ENCODE measurements around the gene HSD17B8. TPM values are rescaled to one million over a fixed set of nuclear protein-coding genes. Genes with fewer than 3 reads are reported as not detected.

Gene HSD17B8
- total RNA-seq, 1 donor from 2014 or later, result 18.2 TPM

GRCh38 chr6:33192105-33192646 lies 12.3 kb upstream of the HSD17B8 start, which contains the start of gene COL11A2:
Gene COL11A2, minus strand, starts transcription at chr6:33192467. Its CDS starts 227 bp downstream, at chr6:33192240.
- H3K27ac Mint-ChIP-seq, result no peak within 1 kb of the TSS

GRCh38 chr6:33192671-33193602 lies 11.5 kb upstream of the HSD17B8 start:
- no peak overlapping the region for H3K27ac Mint-ChIP-seq
- H3K36me3 Mint-ChIP-seq (ENCODE audit: low read depth), result peaks cover 42% of the 10 kb centered on the region

More at GRCh38 chr6:33192105-33192646, 12.3 kb upstream of the HSD17B8 start, which contains the start of gene COL11A2:
- H3K4me1 Mint-ChIP-seq, result peaks cover 19% of the 10 kb centered on the region
- peak within 1 kb of the TSS; percentile 11 for H3K4me3 Mint-ChIP-seq
- H3K27me3 Mint-ChIP-seq, result peaks cover 42% of the 10 kb centered on the region
- intact Hi-C loops (cut with micrococcal nuclease), result no loop called here
- H3K9me3 Mint-ChIP-seq, result peaks cover 7% of the 10 kb centered on the region
- no peak for DNase-seq
- H3K36me3 Mint-ChIP-seq (ENCODE audit: low read depth), result peaks cover 36% of the 10 kb centered on the region

GRCh38 chr6:33193619-33194018 lies 10.8 kb upstream of the HSD17B8 start:
- Mint-ChIP-seq H3K36me3 (ENCODE audit: low read depth) (peaks cover 46% of the 10 kb centered on the region), H3K27me3 (peaks cover 33% of the 10 kb centered on the region), H3K9me3 (no peaks in the 10 kb centered on the region), H3K4me3 (no peak overlapping the region), H3K4me1 (peaks cover 24% of the 10 kb centered on the region), H3K27ac (no peak overlapping the region)
- DNase-seq, result no peak
- intact Hi-C loops (cut with micrococcal nuclease), result no loop called here

More at GRCh38 chr6:33192671-33193602, 11.5 kb upstream of the HSD17B8 start:
- Mint-ChIP-seq H3K9me3 (peaks cover under 1% of the 10 kb centered on the region), H3K4me1 (peaks cover 20% of the 10 kb centered on the region), H3K4me3 (peak overlapping the region; percentile 11), H3K27me3 (peaks cover 36% of the 10 kb centered on the region)
- intact Hi-C loops (cut with micrococcal nuclease), result no loop called here
- DNase-seq, result no peak

- DNase-seq, result no peak
- Mint-ChIP-seq H3K4me3 (no peak overlapping the region), H3K4me1 (peaks cover 32% of the 10 kb centered on the region), H3K27ac (no peak overlapping the region), H3K36me3 (ENCODE audit: low read depth) (peaks cover 49% of the 10 kb centered on the region), H3K27me3 (peaks cover 32% of the 10 kb centered on the region), H3K9me3 (no peaks in the 10 kb centered on the region)
- intact Hi-C loops (cut with micrococcal nuclease), result no loop called here
These were observed 9.9 kb upstream of the HSD17B8 start for GRCh38 chr6:33194431-33194979.

GRCh38 chr6:33195304-33196165 lies 8.9 kb upstream of the HSD17B8 start:
- Mint-ChIP-seq H3K9me3 (no peaks in the 10 kb centered on the region), H3K27me3 (peaks cover 25% of the 10 kb centered on the region), H3K4me1 (peaks cover 33% of the 10 kb centered on the region), H3K27ac (no peak overlapping the region), H3K36me3 (ENCODE audit: low read depth) (peaks cover 50% of the 10 kb centered on the region), H3K4me3 (no peak overlapping the region)
- intact Hi-C loops (cut with micrococcal nuclease), result loop anchor here (2.0 kb wide), 1 partner anchor 35 kb away; no protein-coding TSS in a partner anchor
- no peak for DNase-seq

- Mint-ChIP-seq H3K27me3 (peaks cover 8% of the 10 kb centered on the region), H3K4me1 (peaks cover 45% of the 10 kb centered on the region), H3K27ac (no peak overlapping the region), H3K4me3 (peak overlapping the region; percentile 31), H3K9me3 (no peaks in the 10 kb centered on the region), H3K36me3 (ENCODE audit: low read depth) (peaks cover 68% of the 10 kb centered on the region)
- DNase-seq, result peak; percentile 83
- intact Hi-C loops (cut with micrococcal nuclease), result loop anchor here (2.0 kb wide), 1 partner anchor 37 kb away; no protein-coding TSS in a partner anchor
These were observed 6.9 kb upstream of the HSD17B8 start for GRCh38 chr6:33197431-33198048.

- intact Hi-C loops (cut with micrococcal nuclease), result no loop called here
- Mint-ChIP-seq H3K27ac (peak overlapping the region; percentile 97), H3K9me3 (no peaks in the 10 kb centered on the region), H3K4me3 (peak overlapping the region; percentile 100), H3K27me3 (peaks cover 3% of the 10 kb centered on the region), H3K4me1 (peaks cover 50% of the 10 kb centered on the region), H3K36me3 (ENCODE audit: low read depth) (peaks cover 74% of the 10 kb centered on the region)
- no peak for DNase-seq
These were observed 6.1 kb upstream of the HSD17B8 start for GRCh38 chr6:33198159-33198852.

- no peak for DNase-seq
- H3K27ac Mint-ChIP-seq, result peak overlapping the region; percentile 97
- no peaks in the 10 kb centered on the region for H3K9me3 Mint-ChIP-seq
- peak overlapping the region; percentile 100 for H3K4me3 Mint-ChIP-seq
- H3K36me3 Mint-ChIP-seq (ENCODE audit: low read depth), result peaks cover 74% of the 10 kb centered on the region
- peaks cover 52% of the 10 kb centered on the region for H3K4me1 Mint-ChIP-seq
- intact Hi-C loops (cut with micrococcal nuclease), result no loop called here
- no peaks in the 10 kb centered on the region for H3K27me3 Mint-ChIP-seq
These were observed 5.5 kb upstream of the HSD17B8 start for GRCh38 chr6:33198853-33199436.

GRCh38 chr6:33199687-33200218 lies 4.7 kb upstream of the HSD17B8 start:
- Mint-ChIP-seq H3K9me3 (no peaks in the 10 kb centered on the region), H3K27ac (peak overlapping the region; percentile 97), H3K4me3 (peak overlapping the region; percentile 100), H3K36me3 (ENCODE audit: low read depth) (peaks cover 71% of the 10 kb centered on the region), H3K4me1 (peaks cover 56% of the 10 kb centered on the region), H3K27me3 (no peaks in the 10 kb centered on the region)
- intact Hi-C loops (cut with micrococcal nuclease), result loop anchor here (1.0 to 10.0 kb wide), 9 partner anchors 50 to 1547 kb away; partner anchors contain the start of genes AGPAT1, BAG6, CLIC1 and CUTA
- peak; percentile 95 for DNase-seq

- Mint-ChIP-seq H3K4me3 (peak within 1 kb of the TSS; percentile 100), H3K4me1 (peaks cover 62% of the 10 kb centered on the region), H3K9me3 (no peaks in the 10 kb centered on the region), H3K36me3 (ENCODE audit: low read depth) (peaks cover 64% of the 10 kb centered on the region), H3K27ac (peak within 1 kb of the TSS; percentile 97), H3K27me3 (no peaks in the 10 kb centered on the region)
- intact Hi-C loops (cut with micrococcal nuclease), result loop anchor here (1.0 to 10.0 kb wide), 9 partner anchors 49 to 1548 kb away; partner anchors contain the start of genes AGPAT1, BAG6, CLIC1 and CUTA
- DNase-seq, result peak; percentile 99
These were observed 4.0 kb upstream of the HSD17B8 start, which contains the start of the genes RXRB and SLC39A7 for GRCh38 chr6:33200219-33201146. Gene RXRB, minus strand, starts transcription at chr6:33200665. Its CDS starts 189 bp downstream, at chr6:33200476. Gene SLC39A7, plus strand, starts transcription at chr6:33200867. Its CDS starts 379 bp downstream, at chr6:33201246.

GRCh38 chr6:33201147-33201545 lies 3.3 kb upstream of the HSD17B8 start:
- Mint-ChIP-seq H3K9me3 (no peaks in the 10 kb centered on the region), H3K36me3 (ENCODE audit: low read depth) (peaks cover 58% of the 10 kb centered on the region), H3K27ac (peak overlapping the region; percentile 97), H3K4me1 (peaks cover 68% of the 10 kb centered on the region), H3K4me3 (peak overlapping the region; percentile 100), H3K27me3 (no peaks in the 10 kb centered on the region)
- DNase-seq, result no peak
- intact Hi-C loops (cut with micrococcal nuclease), result loop anchor here (2.0 to 10.0 kb wide), 4 partner anchors 79 to 1548 kb away; partner anchors contain the start of genes AGPAT1, BAG6, CLIC1 and RNF5
